ENCODE measurements around the gene CHRNA4. TPM values are rescaled to one million over a fixed set of nuclear protein-coding genes. Genes with fewer than 3 reads are reported as not detected.

CHRNA4 gene
- total and polyA plus RNA-seq, 10 of the 15 experiments (the other 5 are each of a cell fraction or from before 2014, with no cell fraction given), result 0.04 to 0.41 (median 0.06) TPM; not detected in 5

- ATAC-seq, result no peak
- ChIA-PET RAD21 (ENCODE audit: unreplicated experiment) (no interaction called here), POLR2A (no interaction called here), CTCF (no interaction called here), SMC1A (ENCODE audit: uncharacterized antibody, unreplicated experiment) (no interaction called here)
- H3K36me3 ChIP-seq (ENCODE audit: control insufficient read depth in 2 of 2, insufficient read depth in 2 of 2, low read length in 1 of 2), result no peaks in the 10 kb centered on the region
- FAIRE-seq, result no peak
- peaks cover 3% of the 10 kb centered on the region; the same call in 1 of the 3 replicates for H3K9me3 ChIP-seq (replicated peaks; ENCODE audit: control insufficient read depth, insufficient read depth, low read length)
- H3K9ac ChIP-seq (ENCODE audit: control insufficient read depth, insufficient read depth, low read length), result no peak overlapping the region
- in situ Hi-C loops (cut with MboI) (no loop called here), intact Hi-C loops (cut with micrococcal nuclease; ENCODE audit: unreplicated experiment) (no loop called here)
- H2AFZ ChIP-seq (ENCODE audit: control insufficient read depth, low read depth, low read length), result no peak overlapping the region
- no peak overlapping the region for H3K27ac ChIP-seq (ENCODE audit: control insufficient read depth, insufficient read depth)
- no peak overlapping the region for H3K4me2 ChIP-seq (ENCODE audit: control insufficient read depth, insufficient read depth)
- 85% methylated on average over 13 of the region's 13 CpGs for WGBS (ENCODE audit: insufficient coverage, insufficient replicate concordance, low lambda C conversion rate, missing lambda C conversion rate)
- no peaks in the 10 kb centered on the region for H4K20me1 ChIP-seq (ENCODE audit: control insufficient read depth, insufficient read depth)
- no peaks in the 10 kb centered on the region for H3K4me1 ChIP-seq (ENCODE audit: control insufficient read depth, insufficient read depth, low read length)
- H3K27me3 ChIP-seq (replicated peaks in 1 of 2; ENCODE audit: control insufficient read depth in 2 of 2, insufficient read depth in 2 of 2, low read length in 1 of 2), result no peaks in the 10 kb centered on the region
- H3K4me3 ChIP-seq, result no peak overlapping the region
- TF ChIP-seq EZH2 (IDR thresholded peaks at IDR 0.05; ENCODE audit: borderline replicate concordance, control insufficient read depth, low read depth, low read length), result no peak
- TF ChIP-seq TCF12 (IDR thresholded peaks at IDR 0.05; ENCODE audit: low read depth, low read length), result no peak
- TF ChIP-seq MYC (IDR thresholded peaks at IDR 0.05; ENCODE audit: insufficient read depth, insufficient read length, insufficient replicate concordance, low read length, severe bottlenecking), result no peak
- peak; percentile 21 for TF ChIP-seq PBX3 (IDR thresholded peaks at IDR 0.05; ENCODE audit: insufficient replicate concordance, low read depth, low read length)
- TF ChIP-seq PAX5 (IDR thresholded peaks at IDR 0.05; ENCODE audit: borderline replicate concordance, low read depth, low read length), result no peak
- TF ChIP-seq BCL3 (IDR thresholded peaks at IDR 0.05; ENCODE audit: borderline replicate concordance, insufficient read depth, low read depth, low read length, poor library complexity, severe bottlenecking), result peak; percentile 85
- no peak for TF ChIP-seq HDAC6 (IDR thresholded peaks at IDR 0.05; ENCODE audit: unreplicated experiment)
- DNase-seq (ENCODE audit: low read depth, low spot score), result no peak
- H3K79me2 ChIP-seq (ENCODE audit: control insufficient read depth, insufficient read depth, low read length), result no peaks in the 10 kb centered on the region
- BruUV-seq (replicated peaks), result no TSS peak
Measured at GRCh38 chr20:63387393-63387792, 26.2 kb upstream of the CHRNA4 start.
